HEK293 (cell line): Measurements from ENCODE around the gene FLRT3.

Experiments
- CTCF ChIA-PET: fragments of 350-600 bp; formaldehyde crosslinking; extraction: SDS; loops from one replicate; lab custom pipeline; 2021; ENCODE audit warnings: antibody characterized with exemption; lab: Yijun Ruan, JAX
- POLR2A ChIA-PET: fragments of 300-600 bp; formaldehyde crosslinking; extraction: SDS; loops from one replicate; lab custom pipeline; 2020; ENCODE audit warnings: antibody characterized with exemption, inconsistent platforms; lab: Yijun Ruan, JAX
- H3K27ac ChIP-seq: fragments of 200-500 bp; sonication (Bioruptor generic); 2 replicates; pipeline ENCODE4 v1.5.1; 2014; ENCODE audit warnings: low read depth, low read length, control low read depth, inconsistent platforms; ENCODE audit errors: extremely low read depth
- H3K36me3 ChIP-seq, 2 experiments: fragments of 200-500 bp in 1 of 2; sonication (Bioruptor generic) in 1 of 2; 1 replicate in 1 of 2; 2 replicates in 1 of 2; pipeline ENCODE4 v1.5.1; 2014 to 2017; ENCODE audit warnings: inconsistent platforms in 2 of 2, low read length in 2 of 2; ENCODE audit not compliant: control insufficient read depth in 2 of 2, insufficient read depth in 1 of 2
- H3K4me1 ChIP-seq: fragments of 200-500 bp; sonication (Bioruptor generic); 2 replicates; pipeline ENCODE4 v1.5.1; 2014; ENCODE audit warnings: mild to moderate bottlenecking, low read length, inconsistent platforms; ENCODE audit not compliant: control insufficient read depth, insufficient read depth
- H3K4me3 ChIP-seq: 2 replicates; pipeline ENCODE4 v1.5.1; 2011; ENCODE audit warnings: low read depth, mild to moderate bottlenecking, control low read depth, low read length, moderate library complexity
- H3K9me3 ChIP-seq: fragments of 200-500 bp; sonication (Bioruptor generic); 2 replicates; pipeline ENCODE4 v1.5.1; 2014; ENCODE audit warnings: low read depth, low read length, inconsistent platforms; ENCODE audit not compliant: control insufficient read depth, insufficient read depth
- EGR2 ChIP-seq: fragments of 450-650 bp; formaldehyde crosslinking; IDR thresholded peaks from 2 replicates; pipeline ENCODE4 v1.5.1; 2016; ENCODE audit warnings: low read depth, missing biosample characterization, missing genetic modification characterization
- MYNN ChIP-seq: fragments of 450-650 bp; formaldehyde crosslinking; IDR thresholded peaks from 2 replicates; pipeline ENCODE4 v1.5.1; 2016; ENCODE audit warnings: missing biosample characterization, missing genetic modification characterization, borderline replicate concordance
- TSHZ1 ChIP-seq: fragments of 450-650 bp; formaldehyde crosslinking; IDR thresholded peaks from 2 replicates; pipeline ENCODE4 v1.5.1; 2016; ENCODE audit warnings: missing biosample characterization, missing genetic modification characterization, borderline replicate concordance
- ZBTB17 ChIP-seq: fragments of 450-650 bp; formaldehyde crosslinking; IDR thresholded peaks from 2 replicates; pipeline ENCODE4 v1.5.1; 2016; ENCODE audit warnings: missing biosample characterization, missing genetic modification characterization
- ZFP41 ChIP-seq: fragments of 450-650 bp; formaldehyde crosslinking; IDR thresholded peaks from 2 replicates; pipeline ENCODE4 v1.5.1; 2016; ENCODE audit warnings: missing biosample characterization, missing genetic modification characterization, borderline replicate concordance
- ZNF350 ChIP-seq: fragments of 450-650 bp; formaldehyde crosslinking; IDR thresholded peaks from 2 replicates; pipeline ENCODE4 v1.5.0; 2017; ENCODE audit warnings: missing biosample characterization, mild to moderate bottlenecking, missing genetic modification characterization
- ZNF521 ChIP-seq: fragments of 450-650 bp; formaldehyde crosslinking; IDR thresholded peaks from 2 replicates; pipeline ENCODE4 v1.5.1; 2017; ENCODE audit warnings: missing biosample characterization, mild to moderate bottlenecking, missing genetic modification characterization
- ZNF544 ChIP-seq: fragments of 450-650 bp; formaldehyde crosslinking; IDR thresholded peaks from 2 replicates; pipeline ENCODE4 v1.5.0; 2017; ENCODE audit warnings: missing biosample characterization, missing genetic modification characterization
- ZNF701 ChIP-seq: fragments of 450-650 bp; formaldehyde crosslinking; IDR thresholded peaks from 2 replicates; pipeline ENCODE4 v1.5.1; 2016; ENCODE audit warnings: missing biosample characterization, missing genetic modification characterization
- ZNF776 ChIP-seq: fragments of 450-650 bp; formaldehyde crosslinking; IDR thresholded peaks from 2 replicates; pipeline ENCODE4 v1.5.0; 2017; ENCODE audit warnings: missing biosample characterization, missing genetic modification characterization, borderline replicate concordance
- ZNF777 ChIP-seq: fragments of 450-650 bp; formaldehyde crosslinking; IDR thresholded peaks from 2 replicates; pipeline ENCODE4 v1.5.1; 2017; ENCODE audit warnings: missing biosample characterization, missing genetic modification characterization, borderline replicate concordance
- ZNF792 ChIP-seq: fragments of 450-650 bp; formaldehyde crosslinking; IDR thresholded peaks from 2 replicates; pipeline ENCODE4 v1.5.1; 2016; ENCODE audit warnings: missing biosample characterization, missing genetic modification characterization
- ZSCAN4 ChIP-seq: fragments of 450-650 bp; formaldehyde crosslinking; IDR thresholded peaks from 2 replicates; pipeline ENCODE4 v1.5.1; 2017; ENCODE audit warnings: missing biosample characterization, missing genetic modification characterization
- TF ChIP-seq, protein P1 (sequence below): fragments of 450-650 bp; formaldehyde crosslinking; IDR thresholded peaks from 2 replicates; pipeline ENCODE4 v1.5.0; 2017; ENCODE audit warnings: missing biosample characterization, missing genetic modification characterization, borderline replicate concordance

Gene FLRT3

DNA sequence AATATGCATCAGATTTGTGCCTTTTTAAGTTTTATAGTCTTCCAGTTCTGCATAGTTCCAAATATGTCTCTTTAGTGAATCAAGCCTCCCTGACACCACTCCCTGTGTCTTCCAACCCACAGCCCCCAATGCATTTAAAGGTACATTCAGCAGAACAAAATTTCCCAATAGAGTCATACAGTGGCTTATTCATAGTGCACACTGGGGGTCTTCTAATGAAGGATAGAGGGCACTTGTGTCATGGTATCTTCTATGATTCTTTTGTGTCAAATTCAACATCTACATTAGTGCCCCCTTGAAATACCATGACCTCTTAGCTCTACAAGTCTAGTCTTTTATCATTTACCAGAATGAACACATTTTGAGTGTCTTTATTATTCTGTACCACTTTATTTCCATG lies 33.8 kb downstream of the FLRT3 start:
- no peak overlapping the region for H3K4me3 ChIP-seq
- H3K36me3 ChIP-seq, result no peaks in the 10 kb centered on the region
- ChIA-PET POLR2A (no interaction called here), CTCF (no interaction called here)
- no peak overlapping the region for H3K27ac ChIP-seq
- no peaks in the 10 kb centered on the region for H3K9me3 ChIP-seq
- H3K4me1 ChIP-seq, result no peaks in the 10 kb centered on the region
- no peak for TF ChIP-seq ZNF792 (tag by site-specific recombination)
- TF ChIP-seq, protein P1, sequence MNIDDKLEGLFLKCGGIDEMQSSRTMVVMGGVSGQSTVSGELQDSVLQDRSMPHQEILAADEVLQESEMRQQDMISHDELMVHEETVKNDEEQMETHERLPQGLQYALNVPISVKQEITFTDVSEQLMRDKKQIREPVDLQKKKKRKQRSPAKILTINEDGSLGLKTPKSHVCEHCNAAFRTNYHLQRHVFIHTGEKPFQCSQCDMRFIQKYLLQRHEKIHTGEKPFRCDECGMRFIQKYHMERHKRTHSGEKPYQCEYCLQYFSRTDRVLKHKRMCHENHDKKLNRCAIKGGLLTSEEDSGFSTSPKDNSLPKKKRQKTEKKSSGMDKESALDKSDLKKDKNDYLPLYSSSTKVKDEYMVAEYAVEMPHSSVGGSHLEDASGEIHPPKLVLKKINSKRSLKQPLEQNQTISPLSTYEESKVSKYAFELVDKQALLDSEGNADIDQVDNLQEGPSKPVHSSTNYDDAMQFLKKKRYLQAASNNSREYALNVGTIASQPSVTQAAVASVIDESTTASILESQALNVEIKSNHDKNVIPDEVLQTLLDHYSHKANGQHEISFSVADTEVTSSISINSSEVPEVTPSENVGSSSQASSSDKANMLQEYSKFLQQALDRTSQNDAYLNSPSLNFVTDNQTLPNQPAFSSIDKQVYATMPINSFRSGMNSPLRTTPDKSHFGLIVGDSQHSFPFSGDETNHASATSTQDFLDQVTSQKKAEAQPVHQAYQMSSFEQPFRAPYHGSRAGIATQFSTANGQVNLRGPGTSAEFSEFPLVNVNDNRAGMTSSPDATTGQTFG (tag by site-specific recombination), result no peak
- no peak for TF ChIP-seq ZBTB17 (tag by site-specific recombination)
- no peak for TF ChIP-seq ZNF544 (tag by site-specific recombination)
- no peak for TF ChIP-seq ZNF777 (tag by site-specific recombination)
- no peak for TF ChIP-seq ZNF521
- TF ChIP-seq ZFP41 (tag by site-specific recombination), result no peak
- TF ChIP-seq EGR2 (tag by site-specific recombination), result no peak
- TF ChIP-seq MYNN (tag by site-specific recombination), result no peak
- no peak for TF ChIP-seq ZNF701 (tag by site-specific recombination)
- TF ChIP-seq ZNF776 (tag by site-specific recombination), result no peak
- TF ChIP-seq ZSCAN4 (tag by site-specific recombination), result no peak

DNA sequence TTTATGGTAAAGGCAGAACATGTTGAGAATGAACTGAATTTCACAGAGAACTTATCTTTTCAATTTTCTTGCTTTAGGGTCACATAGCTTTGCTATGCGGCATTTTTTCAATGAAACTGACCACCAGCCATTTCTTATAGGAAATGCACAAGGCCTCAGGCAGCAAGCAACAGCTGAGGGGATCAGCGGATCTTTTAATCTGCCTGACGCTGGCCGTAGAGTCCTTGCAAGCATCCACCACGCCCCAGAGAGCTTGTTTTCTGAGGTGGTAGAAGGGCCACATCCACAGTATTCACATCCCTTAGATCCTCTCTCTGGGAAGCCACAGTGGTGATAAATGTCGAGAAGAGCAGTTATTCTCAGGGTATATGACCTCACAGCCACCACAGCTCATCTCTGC lies 34.3 kb downstream of the FLRT3 start:
- CTCF ChIA-PET, result no interaction called here

More for the DNA sequence above, 34.3 kb downstream of the FLRT3 start:
- no peaks in the 10 kb centered on the region for H3K9me3 ChIP-seq
- H3K36me3 ChIP-seq, result no peaks in the 10 kb centered on the region
- no peak overlapping the region for H3K27ac ChIP-seq
- POLR2A ChIA-PET, result no interaction called here
- no peaks in the 10 kb centered on the region for H3K4me1 ChIP-seq
- no peak overlapping the region for H3K4me3 ChIP-seq
- TF ChIP-seq ZNF350 (tag by site-specific recombination) (no peak), TSHZ1 (tag by site-specific recombination) (no peak), ZNF792 (tag by site-specific recombination) (no peak)
